Esophagus squamous epithelium (tissue), 4 donors: Measurements from ENCODE around the gene ARL6IP6.

Source experiments
- POLR2A ChIP-seq, 4 donors: fragments of 450-650 bp; IDR thresholded peaks; one replicate each; pipeline ENCODE4 v1.6.1; 2017; ENCODE audit warnings: antibody characterized with exemption in 4 of 4, mild to moderate bottlenecking in 4 of 4, moderate library complexity in 3 of 4
- TF ChIP-seq, protein P1 (sequence below), 6 experiments: fragments of 450-650 bp in 4 of 6; fragments of 200-600 bp in 2 of 6; sonication (generic) in 2 of 6; IDR thresholded peaks; one replicate each; pipeline ENCODE4 v1.5.1; 2016 to 2019; ENCODE audit warnings: antibody characterized with exemption in 6 of 6, mild to moderate bottlenecking in 4 of 6, moderate library complexity in 4 of 6

- TF ChIP-seq, protein P1, sequence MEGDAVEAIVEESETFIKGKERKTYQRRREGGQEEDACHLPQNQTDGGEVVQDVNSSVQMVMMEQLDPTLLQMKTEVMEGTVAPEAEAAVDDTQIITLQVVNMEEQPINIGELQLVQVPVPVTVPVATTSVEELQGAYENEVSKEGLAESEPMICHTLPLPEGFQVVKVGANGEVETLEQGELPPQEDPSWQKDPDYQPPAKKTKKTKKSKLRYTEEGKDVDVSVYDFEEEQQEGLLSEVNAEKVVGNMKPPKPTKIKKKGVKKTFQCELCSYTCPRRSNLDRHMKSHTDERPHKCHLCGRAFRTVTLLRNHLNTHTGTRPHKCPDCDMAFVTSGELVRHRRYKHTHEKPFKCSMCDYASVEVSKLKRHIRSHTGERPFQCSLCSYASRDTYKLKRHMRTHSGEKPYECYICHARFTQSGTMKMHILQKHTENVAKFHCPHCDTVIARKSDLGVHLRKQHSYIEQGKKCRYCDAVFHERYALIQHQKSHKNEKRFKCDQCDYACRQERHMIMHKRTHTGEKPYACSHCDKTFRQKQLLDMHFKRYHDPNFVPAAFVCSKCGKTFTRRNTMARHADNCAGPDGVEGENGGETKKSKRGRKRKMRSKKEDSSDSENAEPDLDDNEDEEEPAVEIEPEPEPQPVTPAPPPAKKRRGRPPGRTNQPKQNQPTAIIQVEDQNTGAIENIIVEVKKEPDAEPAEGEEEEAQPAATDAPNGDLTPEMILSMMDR (IDR thresholded peaks at IDR 0.05) = no peak
- no peak for TF ChIP-seq POLR2A (IDR thresholded peaks at IDR 0.05)
Measured at GRCh38 chr2:152718909-152719645, 657 bp downstream of the ARL6IP6 start.
